GM18858 (cell line): ENCODE results near the gene MEIS2.

ENCODE experiments used
- ATAC-seq: cut with Tn5 transposase; IDR thresholded peaks from one replicate; pipeline ENCODE4 v1.9.1; 2021; ENCODE audit not compliant: unreplicated experiment

MEIS2 gene

DNA sequence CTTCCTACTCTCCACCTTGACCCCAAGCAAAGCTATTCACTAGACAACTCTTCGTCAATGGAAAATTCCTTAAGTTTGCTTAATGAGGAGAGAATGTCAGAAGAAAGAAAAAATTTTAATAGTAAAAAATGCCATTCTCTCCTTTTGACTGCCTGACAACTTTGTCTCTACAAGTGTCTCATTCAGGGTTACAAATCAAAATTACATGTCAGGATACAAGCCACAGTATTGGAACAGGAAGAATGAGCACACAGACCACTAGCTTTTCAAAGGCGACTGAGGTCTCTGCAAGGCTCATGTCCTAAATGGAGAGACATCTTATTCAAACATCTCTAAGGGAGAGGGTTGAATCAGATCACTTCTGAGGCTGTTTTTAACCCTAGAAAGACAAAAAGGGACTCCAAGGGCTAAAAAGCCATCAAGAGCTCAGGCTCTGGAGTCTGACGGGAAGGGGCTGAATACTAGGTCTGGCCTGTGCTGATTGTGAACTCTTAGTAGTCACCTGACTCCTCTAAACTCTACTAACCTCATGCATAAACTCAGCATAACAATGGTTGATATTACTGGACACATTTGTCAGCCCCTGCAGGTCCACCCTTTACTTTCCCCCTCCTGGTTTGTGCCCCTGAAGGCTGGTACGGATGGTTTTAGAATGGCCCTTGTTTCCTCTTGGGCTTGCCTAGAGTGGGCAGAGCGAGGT lies 12.8 kb upstream of the MEIS2 start:
- ATAC-seq: no peak

DNA sequence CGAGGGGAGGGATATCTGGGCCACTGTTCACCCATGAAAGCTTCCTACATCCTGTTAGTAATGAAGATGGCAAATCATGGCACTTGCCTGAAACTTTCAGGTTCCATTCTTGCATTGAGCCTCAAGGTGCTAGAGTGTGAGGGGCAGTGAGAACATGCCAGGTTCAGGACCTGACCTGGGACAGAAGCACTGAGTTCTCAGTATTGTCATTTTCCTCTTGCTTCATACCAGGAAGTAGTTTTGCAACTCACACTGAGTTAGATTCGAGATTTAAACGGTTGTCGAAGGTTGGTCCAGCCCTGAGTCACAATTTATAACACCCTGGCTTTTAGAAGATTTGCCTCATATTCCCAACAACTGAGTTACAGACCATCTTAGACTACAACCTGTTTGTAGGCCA lies 11.8 kb upstream of the MEIS2 start:
- no peak for ATAC-seq

DNA sequence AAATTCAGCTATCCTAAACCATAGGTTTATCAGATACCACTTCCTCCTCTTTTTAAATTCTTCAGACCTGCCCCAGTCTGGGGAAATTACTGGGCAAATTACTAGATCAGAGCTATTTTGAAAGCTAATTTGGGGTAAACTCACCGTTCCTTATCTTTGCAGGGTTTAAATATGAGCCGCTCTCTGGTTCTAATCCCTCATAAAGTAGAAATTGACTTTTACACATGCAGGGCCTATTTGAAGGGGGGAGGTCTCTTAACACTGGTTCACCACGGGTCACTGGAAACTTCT lies 11.0 kb upstream of the MEIS2 start:
- ATAC-seq: no peak

DNA sequence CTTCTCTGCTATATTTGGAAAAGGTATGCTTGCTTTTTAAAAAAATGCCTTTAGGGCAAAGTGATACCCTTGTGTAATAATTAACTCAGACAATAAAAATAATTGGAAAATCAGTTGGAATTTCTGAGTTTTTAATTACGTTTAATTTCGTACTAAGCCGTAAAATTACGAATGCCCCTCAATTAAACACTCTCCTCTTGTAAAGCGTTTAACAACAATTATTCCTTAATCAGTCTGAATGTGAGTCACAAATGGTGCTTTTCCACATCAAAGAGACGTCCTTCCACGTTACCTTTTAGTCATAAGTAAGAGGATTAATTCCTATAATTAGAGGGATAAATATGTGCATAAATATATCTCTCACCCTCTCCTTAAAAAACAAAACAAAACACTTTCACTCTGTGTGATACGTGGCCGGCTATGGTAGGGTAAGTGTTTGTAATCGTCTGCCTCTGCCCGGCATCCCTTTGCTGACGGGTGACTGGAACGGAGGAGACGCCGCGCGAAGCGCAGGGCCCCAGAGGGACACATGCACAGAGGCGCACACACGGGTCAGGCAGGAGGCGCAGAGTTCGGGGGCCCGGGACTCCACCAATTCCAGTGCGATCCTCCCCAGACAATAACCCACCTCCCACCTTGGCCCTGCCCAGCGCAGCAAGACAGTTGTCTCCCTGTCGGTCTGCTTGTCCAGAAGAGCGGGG lies 9.7 kb upstream of the MEIS2 start:
- ATAC-seq: no peak

DNA sequence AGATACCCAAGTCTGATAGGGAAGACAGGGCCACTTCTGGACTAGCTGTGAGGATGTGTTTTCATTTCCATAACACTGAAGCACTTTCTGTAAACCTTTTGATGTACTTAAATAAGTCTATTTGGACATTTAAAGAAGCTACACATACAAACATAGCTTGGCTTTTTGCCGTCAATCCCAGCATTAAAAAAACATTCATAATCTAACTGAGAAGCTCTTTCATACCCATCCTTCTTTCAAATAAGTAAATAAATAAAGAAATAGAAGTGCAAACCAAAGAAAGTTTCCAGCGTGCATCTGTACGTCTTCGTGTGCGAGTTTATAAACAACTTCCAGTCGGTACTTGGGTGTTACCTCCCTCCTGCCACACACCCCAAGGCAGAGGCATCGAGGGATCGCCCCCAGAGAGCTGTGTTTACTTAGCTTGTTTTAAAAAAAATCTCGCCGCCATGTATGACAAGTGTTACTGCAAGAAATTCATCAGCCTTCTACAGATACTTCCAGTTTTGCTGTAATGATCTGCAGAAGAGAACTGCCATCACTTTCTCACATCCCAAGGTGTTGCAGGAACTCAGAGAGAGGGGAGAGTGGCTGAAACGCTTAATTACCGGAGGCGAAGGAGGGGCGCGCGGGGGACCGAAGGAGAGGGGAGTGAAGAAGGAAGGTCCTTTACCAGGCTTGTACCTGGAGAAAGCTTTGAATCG lies 9.0 kb upstream of the MEIS2 start:
- ATAC-seq: no peak

DNA sequence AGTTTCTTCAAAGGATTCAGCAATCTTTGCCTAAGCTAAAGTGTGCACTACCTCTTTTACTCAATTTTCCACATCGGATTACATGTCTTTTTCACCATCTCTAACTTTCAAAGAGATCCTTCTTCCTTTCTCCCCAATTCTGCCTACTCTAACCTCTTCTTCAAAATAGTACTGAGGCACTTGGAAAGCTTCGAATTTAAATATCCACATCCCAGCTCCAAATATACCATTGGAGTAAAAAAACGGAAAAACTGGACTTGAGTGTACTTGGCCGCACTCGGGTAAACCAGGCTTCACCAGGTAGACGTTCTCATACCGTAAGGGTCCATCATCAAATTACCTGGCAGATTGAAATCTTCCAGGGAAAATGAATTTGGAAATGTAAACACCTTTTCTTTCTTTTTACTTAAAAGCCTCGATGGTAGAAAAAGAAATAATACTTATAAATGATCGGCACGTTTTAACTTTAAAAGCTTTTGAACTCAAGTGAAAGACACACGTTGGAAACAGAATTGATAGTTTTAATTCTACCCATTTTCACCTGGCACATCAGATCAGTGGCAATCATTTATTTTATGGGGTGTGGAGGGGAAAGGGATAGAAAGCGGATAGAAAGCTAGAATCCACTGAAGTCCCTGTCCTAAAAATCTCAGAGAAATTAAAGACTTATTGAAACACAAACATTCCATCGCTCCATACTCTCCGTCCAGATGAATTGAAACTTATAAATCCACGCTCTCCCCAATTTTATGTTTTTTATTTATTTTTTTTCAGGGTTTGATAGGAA lies 8.2 kb upstream of the MEIS2 start:
- no peak for ATAC-seq

DNA sequence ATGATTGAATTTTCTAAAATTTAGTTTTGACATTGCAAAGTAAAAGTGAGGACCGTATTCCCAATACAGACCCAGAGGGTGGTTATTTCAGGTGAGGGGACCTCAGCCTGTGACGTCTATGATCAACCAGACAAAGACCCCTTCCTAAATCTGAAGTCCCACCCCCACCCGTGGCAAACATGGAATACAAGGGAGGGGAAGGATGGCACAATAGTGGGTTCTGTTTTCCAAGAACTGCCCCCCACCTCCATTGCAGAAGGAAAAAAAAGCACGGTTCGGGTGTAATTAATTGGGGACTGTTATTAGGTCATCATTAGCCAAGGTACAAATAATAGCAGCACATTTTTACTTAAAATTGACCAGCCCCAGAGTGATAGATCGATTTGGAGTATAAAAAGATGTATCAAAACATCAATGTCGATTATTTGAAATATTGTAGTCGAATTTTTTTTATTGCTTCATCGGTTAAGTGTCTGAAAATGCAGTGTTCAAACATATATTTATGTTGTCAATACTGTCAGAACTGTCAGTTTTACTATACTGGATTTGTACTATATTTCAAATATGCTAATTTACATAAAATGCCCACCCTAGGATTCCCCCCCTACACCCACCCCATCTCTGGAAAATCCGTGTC lies 7.5 kb upstream of the MEIS2 start:
- ATAC-seq: no peak

DNA sequence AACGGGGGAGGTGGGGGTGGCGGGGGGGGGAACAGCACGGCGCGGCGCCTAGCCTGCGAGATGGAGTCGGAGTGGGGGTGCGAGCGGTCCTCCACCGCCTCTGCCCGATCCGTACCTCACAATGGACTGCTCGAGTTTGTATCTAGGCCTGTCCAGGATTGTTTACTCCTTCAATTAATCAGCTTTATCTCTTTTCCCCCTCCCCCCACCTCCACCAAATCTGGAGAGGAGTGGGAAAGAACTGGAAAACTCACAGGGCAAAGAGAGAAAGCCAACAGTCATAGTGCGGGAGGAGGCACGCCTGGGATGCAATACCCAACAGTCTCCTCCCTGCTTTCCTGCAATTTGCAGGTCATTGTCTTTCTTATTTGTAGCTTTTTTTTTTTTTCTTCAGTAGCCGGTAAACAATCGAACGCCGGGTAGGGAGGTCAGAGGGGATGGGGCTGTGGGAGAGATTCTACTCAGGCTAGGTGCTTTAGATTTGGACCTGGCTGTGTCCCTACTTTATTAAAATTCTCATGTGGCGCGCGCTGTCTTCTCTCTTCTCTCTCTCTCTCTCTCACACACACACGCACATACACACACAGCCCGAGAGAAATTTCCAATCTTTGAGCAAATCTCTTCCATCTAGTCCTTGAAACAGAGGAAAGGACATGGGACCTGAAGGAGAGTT lies 6.9 kb upstream of the MEIS2 start:
- ATAC-seq: no peak

DNA sequence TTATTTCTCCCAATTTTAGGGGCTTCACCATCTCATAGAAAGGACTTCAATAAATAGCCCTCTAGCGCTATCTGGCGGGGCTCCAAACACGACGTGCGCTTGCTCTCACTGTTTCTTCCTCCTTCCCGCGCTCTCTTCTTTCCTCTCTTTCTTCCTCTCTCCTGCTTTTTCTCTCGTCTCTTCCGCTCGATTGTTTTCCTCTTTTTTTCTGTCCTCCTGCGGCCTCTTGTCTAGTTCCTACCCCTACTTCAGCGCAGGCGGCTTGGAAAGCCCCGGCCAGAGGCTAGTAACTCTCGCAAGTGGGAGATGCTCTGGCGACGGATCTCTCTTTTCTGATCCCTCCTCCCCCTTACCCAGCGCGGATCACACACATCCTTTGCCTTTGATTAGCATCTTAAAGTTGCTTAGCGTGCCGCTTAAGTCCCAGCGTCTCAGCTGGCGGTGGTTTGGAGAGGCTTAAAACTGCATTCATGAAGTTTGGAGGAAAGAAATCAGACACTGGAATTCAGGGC lies 6.2 kb upstream of the MEIS2 start:
- ATAC-seq: no peak

DNA sequence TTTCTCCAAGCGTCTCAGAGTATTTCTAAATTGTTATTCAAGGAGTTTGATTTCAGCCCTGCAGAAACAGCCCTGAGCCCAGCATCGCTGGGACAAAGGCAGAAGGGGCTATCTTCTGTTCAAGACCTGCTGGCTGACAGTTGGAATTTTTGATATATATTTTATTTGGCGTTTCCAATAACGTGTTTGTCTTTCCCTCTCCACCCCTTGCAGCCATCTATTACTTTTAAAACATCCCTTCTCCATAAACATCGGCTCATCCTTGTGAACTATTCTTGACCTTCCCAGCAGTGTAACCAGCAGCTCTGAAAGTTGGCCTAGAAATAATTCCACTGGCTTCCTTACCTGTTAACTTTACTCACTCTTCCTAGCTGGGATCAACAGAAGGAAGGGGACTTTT lies 5.5 kb upstream of the MEIS2 start:
- no peak for ATAC-seq

DNA sequence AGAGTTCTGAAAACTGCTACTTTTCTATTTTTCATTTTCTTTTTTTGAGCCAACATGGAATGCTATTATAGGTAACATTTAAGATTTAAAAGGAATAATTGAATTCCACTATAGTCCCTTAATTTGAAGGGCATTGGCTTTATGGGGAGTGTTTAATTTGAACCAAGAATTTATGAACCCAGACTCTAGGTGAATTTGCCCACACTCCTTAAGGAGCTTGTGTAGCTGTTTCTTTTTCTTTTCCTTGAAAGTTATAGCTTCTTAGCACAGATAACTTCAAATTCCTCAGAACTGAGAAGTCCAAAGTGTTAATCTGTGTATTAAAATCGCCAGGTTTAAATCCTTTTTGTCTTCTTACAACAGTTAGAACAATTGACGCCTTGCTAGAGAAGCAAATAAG lies 4.7 kb upstream of the MEIS2 start:
- no peak for ATAC-seq

DNA sequence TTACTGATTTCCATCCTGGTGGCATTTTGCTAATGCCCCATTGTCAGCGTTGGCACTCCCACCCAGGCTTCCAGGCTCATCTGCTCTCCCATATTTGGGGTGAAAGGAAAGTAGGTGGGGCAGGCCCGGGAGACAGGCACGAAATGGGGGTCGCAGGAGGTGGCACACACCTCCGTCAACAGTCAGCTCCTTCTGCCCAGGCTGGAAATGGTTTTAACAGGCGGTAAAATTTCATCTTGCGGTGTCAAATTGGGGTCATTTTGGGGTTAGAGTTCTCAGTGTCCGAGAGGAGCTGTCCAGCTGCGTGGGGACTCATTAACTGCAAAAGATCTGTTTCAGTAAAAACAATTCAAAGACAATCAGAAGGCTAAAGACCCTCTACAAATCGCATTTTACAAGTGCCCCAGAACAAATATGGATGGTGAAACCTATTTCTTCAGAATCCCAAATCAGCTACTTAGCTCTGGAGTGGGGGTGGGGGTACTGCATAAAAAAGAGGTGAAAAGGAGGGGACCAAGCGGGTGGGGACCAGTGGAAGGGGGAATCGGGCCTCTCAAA lies 4.2 kb upstream of the MEIS2 start:
- no peak for ATAC-seq

DNA sequence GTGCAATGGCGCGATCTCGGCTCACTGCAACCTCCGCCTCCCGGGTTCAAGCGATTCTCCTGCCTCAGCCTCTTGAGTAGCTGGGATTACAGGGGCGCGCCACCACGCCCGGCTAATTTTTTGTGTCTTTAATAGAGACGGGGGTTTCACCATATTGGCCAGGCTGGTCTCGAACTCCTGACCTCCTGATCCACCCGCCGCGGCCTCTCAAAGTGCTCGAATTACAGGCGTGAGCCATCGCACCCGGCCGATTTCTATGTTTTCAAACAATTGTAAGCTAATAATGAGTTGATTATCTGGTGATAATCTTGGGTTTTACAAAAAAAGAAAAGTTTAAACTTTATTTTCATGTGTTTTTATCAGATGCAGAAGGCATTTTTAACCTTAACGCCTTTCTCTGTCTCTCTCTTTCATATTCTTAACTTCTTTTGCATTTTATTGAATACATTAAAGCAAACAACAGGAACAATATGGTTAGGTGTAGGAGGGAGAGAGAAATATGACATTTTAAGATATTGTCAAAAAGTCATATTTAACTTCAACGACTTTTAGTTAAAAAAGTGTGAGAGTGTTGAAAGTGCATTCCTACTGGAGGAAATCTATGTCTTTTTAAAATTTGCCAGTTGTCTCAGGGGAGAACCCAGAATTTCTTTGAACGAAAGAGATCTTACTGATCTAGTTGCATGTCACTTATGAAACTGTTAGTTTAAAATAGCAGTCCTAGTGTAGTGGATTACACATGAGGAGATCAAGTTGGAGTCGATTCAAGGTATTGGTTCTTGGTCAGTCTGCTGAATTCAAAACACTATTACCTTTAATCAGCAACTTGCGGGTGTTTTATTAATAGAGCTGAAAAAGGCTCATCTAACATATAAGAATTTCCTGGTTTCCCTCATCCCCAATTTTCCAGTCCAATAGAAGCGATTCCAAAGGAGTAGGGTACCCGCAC lies 3.4 kb upstream of the MEIS2 start:
- ATAC-seq: no peak

DNA sequence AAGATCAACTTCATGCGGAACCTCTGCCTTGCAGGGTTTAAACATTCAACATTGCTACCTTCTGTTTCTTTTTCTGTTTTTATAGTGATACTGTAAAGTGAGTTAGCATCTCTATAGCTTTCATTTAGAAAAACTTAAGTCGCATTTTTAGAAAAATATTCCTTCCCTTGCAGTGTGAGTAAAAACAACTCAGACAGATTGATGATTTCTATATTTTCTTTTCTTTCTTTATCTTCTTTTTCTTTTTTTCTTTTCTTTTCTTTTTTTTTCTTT lies 2.8 kb upstream of the MEIS2 start:
- ATAC-seq: no peak

DNA sequence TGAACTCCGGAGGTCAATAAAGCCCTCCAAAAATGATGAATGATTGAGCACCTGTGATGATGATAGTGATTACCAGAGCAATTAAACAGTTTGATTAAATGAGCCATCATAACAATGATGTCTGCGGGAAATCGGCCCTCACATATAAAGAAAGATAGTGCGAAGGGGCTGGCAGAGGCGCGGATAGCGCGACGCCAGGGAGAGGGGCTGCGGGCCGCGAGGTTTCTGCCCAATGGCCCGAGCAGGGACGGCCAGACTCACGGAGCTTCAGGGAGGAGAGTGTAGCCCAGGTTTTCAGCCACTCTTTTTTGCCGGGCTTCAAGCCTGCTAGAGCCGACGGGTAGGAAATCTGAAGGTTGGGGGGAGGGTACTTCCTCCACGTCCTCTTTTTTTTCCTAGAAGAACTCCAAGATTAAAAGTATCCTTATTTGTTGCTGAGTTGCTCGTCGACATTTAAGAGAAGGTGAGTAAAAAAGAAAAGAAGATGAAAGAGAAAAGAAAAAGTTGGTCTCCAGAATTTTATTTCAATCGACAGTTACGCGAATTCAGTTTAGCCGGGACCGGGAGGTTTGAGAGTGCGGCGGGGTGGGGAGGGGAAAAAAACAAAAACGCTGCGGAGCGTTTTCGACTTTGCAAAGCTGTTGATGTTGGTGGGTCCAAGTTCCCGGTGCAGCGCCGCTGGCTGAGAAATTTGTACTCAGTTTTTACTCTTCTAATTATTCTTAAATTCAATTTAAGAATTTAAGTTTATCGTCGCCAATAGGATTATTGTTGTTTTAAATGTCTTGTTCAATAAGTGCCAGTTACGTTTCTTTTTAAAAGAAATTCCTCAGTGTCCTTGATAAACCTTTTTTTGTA lies 2.2 kb upstream of the MEIS2 start:
- no peak for ATAC-seq

DNA sequence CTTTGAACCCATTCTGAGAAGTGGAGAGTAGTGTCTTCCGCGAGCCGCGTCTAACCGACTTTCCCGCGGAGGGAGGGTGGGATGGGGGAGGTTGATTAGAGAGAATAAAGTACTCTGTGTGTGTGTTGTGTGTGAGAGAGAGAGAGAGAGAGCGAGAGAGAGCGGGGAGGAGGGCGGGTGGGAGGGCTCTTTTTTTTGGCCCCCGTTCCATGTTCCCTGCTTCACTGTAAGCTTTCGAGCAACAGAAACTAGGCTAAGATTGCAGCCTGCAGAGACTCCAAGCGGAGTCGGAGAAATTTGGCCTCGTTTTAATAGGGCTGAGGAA lies 1.6 kb upstream of the MEIS2 start:
- ATAC-seq: no peak

DNA sequence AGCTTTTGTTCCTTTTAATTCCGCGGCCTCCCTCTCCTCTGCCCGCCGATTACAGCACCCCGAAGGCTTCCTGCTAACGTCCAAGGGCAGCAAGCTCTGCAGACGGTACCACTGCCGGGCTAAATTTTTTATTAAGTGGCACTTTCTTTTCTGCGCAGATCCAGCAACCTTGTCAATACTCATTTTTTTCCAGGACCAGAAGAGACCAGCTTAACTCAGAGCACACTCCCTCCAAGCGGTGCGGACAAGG lies 542 bp upstream of the MEIS2 start:
- peak; percentile 8 for ATAC-seq

DNA sequence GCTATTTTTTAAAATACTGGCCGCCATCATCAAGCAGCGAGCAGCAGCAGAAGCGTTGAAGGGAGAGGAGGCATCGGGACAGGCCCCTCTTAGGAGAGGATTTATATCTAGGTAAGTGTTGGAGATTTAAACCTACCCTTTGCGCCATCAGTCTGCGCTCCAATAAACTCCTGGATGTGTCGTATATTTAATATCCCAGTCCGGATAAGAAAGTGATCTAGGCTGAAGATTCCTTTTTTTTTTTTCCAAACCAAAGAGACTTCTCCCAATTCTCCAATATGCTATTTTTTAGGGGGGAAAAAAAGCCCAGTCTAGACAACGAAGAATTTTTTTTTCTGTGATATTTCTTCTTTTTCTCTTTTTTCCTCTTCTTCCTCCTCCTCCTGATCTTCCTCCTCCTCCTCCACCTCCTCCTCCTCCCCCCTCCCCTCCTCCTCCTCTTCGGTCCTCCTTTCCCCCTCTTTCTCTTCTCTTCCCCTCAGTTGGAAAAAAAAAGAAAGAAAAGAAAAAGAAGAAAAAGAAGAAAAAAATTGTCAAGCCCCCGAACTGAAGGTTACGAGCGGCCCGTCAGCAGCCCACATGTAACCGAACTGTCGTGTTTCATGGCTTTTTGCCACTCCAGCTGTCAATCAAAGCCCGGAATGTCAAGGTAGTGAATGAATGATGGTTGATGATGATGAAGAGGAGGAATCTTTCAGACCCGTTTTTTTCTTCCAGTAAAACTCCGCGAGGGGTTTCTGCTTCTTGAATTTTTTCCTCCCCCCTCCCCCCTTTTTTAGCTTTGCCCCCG lies 835 bp downstream of the MEIS2 start:
- ATAC-seq: no peak
